Trophoblast cell (in vitro differentiated cells and primary cell): ENCODE data around the gene CCDC18.

Experiments
- DNase-seq, 2 donors: peaks; one replicate each; pipeline ENCODE4 v3.0.0-alpha.2; 2016
- H2AFZ ChIP-seq: 2 replicates; pipeline ENCODE4 v1.6.1; 2013; ENCODE audit warnings: low read length, moderate library complexity, mild to moderate bottlenecking; ENCODE audit not compliant: insufficient read depth, poor library complexity
- H2AK5ac ChIP-seq: 2 replicates; pipeline ENCODE4 v1.6.1; 2013; ENCODE audit warnings: mild to moderate bottlenecking, low read length
- H2BK120ac ChIP-seq: 2 replicates; pipeline ENCODE4 v1.6.1; 2013; ENCODE audit warnings: low read length, mild to moderate bottlenecking, moderate library complexity; ENCODE audit not compliant: insufficient read depth, poor library complexity
- H2BK12ac ChIP-seq: 2 replicates; pipeline ENCODE4 v1.6.1; 2013; ENCODE audit warnings: mild to moderate bottlenecking, low read length, moderate library complexity
- H2BK5ac ChIP-seq: 2 replicates; pipeline ENCODE4 v1.6.1; 2013; ENCODE audit warnings: low read length, low read depth, moderate library complexity, mild to moderate bottlenecking; ENCODE audit not compliant: poor library complexity
- H3K14ac ChIP-seq: 2 replicates; pipeline ENCODE4 v1.6.1; 2013; ENCODE audit warnings: mild to moderate bottlenecking, low read length
- H3K18ac ChIP-seq: 2 replicates; pipeline ENCODE4 v1.6.1; 2013; ENCODE audit warnings: mild to moderate bottlenecking, low read length
- H3K23ac ChIP-seq: 2 replicates; pipeline ENCODE4 v1.6.1; 2013; ENCODE audit warnings: low read length
- H3K27ac ChIP-seq: 2 replicates; pipeline ENCODE4 v1.5.1; 2013; ENCODE audit warnings: low read depth, mild to moderate bottlenecking, inconsistent platforms, low read length, moderate library complexity
- H3K27me3 ChIP-seq: 2 replicates; pipeline ENCODE4 v1.6.1; 2013; ENCODE audit warnings: inconsistent platforms, mild to moderate bottlenecking, low read length, moderate library complexity; ENCODE audit not compliant: insufficient read depth
- H3K36me3 ChIP-seq, 2 experiments: 1 replicate in 1 of 2; 2 replicates in 1 of 2; pipeline ENCODE4 v1.6.1; 2013; ENCODE audit warnings: low read length in 2 of 2, mild to moderate bottlenecking in 2 of 2, moderate library complexity in 1 of 2; ENCODE audit not compliant: insufficient read depth in 2 of 2, control insufficient read depth in 1 of 2
- H3K4ac ChIP-seq: 2 replicates; pipeline ENCODE4 v1.6.1; 2013; ENCODE audit warnings: low read depth, mild to moderate bottlenecking, low read length, moderate library complexity
- H3K4me1 ChIP-seq, 2 experiments: 1 replicate in 1 of 2; 2 replicates in 1 of 2; pipeline ENCODE4 v1.6.1; 2013; ENCODE audit warnings: low read length in 2 of 2, mild to moderate bottlenecking in 2 of 2, moderate library complexity in 1 of 2; ENCODE audit not compliant: insufficient read depth in 2 of 2, control insufficient read depth in 1 of 2
- H3K4me2 ChIP-seq: 2 replicates; pipeline ENCODE4 v1.6.1; 2013; ENCODE audit warnings: inconsistent platforms, mild to moderate bottlenecking, low read length, moderate library complexity
- H3K4me3 ChIP-seq: 2 replicates; pipeline ENCODE4 v1.5.1; 2013; ENCODE audit warnings: mild to moderate bottlenecking, low read depth, low read length, inconsistent platforms
- H3K79me1 ChIP-seq: one replicate; pipeline ENCODE4 v1.6.1; 2013; ENCODE audit warnings: low read length
- H3K79me2 ChIP-seq: 2 replicates; pipeline ENCODE4 v1.6.1; 2013; ENCODE audit warnings: low read length, mild to moderate bottlenecking; ENCODE audit not compliant: control insufficient read depth, insufficient read depth, poor library complexity
- H3K9ac ChIP-seq: 2 replicates; pipeline ENCODE4 v1.6.1; 2013; ENCODE audit warnings: mild to moderate bottlenecking, low read length
- H3K9me3 ChIP-seq: 2 replicates; pipeline ENCODE4 v1.6.1; 2013; ENCODE audit warnings: low read depth, mild to moderate bottlenecking, control low read depth, inconsistent platforms, low read length; ENCODE audit not compliant: insufficient read depth
- H4K12ac ChIP-seq: 2 replicates; pipeline ENCODE4 v1.6.1; 2013; ENCODE audit warnings: low read depth, mild to moderate bottlenecking, low read length, moderate library complexity
- H4K8ac ChIP-seq: 2 replicates; pipeline ENCODE4 v1.6.1; 2013; ENCODE audit warnings: low read depth, mild to moderate bottlenecking, low read length, moderate library complexity
- H4K91ac ChIP-seq: one replicate; pipeline ENCODE4 v1.6.1; 2013; ENCODE audit warnings: low read depth, mild to moderate bottlenecking, low read length, moderate library complexity
- WGBS: extraction: QIAGEN DNeasy Blood & Tissue Kit; methylation state at CpG from one replicate; pipeline ENCODE4 v1.1.7; 2013; ENCODE audit warnings: missing lambda C conversion rate; ENCODE audit not compliant: insufficient read length, insufficient coverage; ENCODE audit errors: extremely low coverage; 5-methylcytosine and 5-hydroxymethylcytosine counted together

Gene CCDC18

GRCh38 chr1:93205892-93206566 is 25.5 kb downstream of the CCDC18 start:
- H3K9ac ChIP-seq: no peak overlapping the region

GRCh38 chr1:93206567-93206954 is 26.0 kb downstream of the CCDC18 start:
- no peak overlapping the region for H3K18ac ChIP-seq
- no peak overlapping the region for H3K4ac ChIP-seq
- H4K8ac ChIP-seq: no peak overlapping the region
- H3K23ac ChIP-seq: no peak overlapping the region
- no peak overlapping the region for H3K27ac ChIP-seq
- no peak overlapping the region for H2BK5ac ChIP-seq
- H3K4me1 ChIP-seq: no peaks in the 10 kb centered on the region
- H3K79me1 ChIP-seq: no peaks in the 10 kb centered on the region
- no peak overlapping the region for H2AK5ac ChIP-seq
- no peak overlapping the region for H3K9ac ChIP-seq
- H3K4me2 ChIP-seq: no peak overlapping the region
- H4K12ac ChIP-seq: no peak overlapping the region
- H3K9me3 ChIP-seq: no peaks in the 10 kb centered on the region
- no peak overlapping the region for H3K4me3 ChIP-seq
- no peaks in the 10 kb centered on the region for H3K27me3 ChIP-seq
- H2AFZ ChIP-seq: no peak overlapping the region
- H3K14ac ChIP-seq: no peak overlapping the region
- no peak overlapping the region for H2BK12ac ChIP-seq
- H4K91ac ChIP-seq: no peak overlapping the region
- H3K79me2 ChIP-seq: no peaks in the 10 kb centered on the region
- DNase-seq: no peak
- H2BK120ac ChIP-seq: no peak overlapping the region
- H3K36me3 ChIP-seq: peaks cover 1 to 5% of the 10 kb centered on the region in 2 experiments

More at GRCh38 chr1:93205892-93206566, 25.5 kb downstream of the CCDC18 start:
- no peak overlapping the region for H3K4me3 ChIP-seq
- no peak overlapping the region for H2BK120ac ChIP-seq
- no peak overlapping the region for H3K4ac ChIP-seq
- no peak overlapping the region for H4K91ac ChIP-seq
- H2AFZ ChIP-seq: no peak overlapping the region
- H3K79me2 ChIP-seq: no peaks in the 10 kb centered on the region
- peaks cover 1 to 5% of the 10 kb centered on the region in 2 experiments for H3K36me3 ChIP-seq
- H2AK5ac ChIP-seq: no peak overlapping the region
- no peak overlapping the region for H3K18ac ChIP-seq
- H3K27me3 ChIP-seq: no peaks in the 10 kb centered on the region
- DNase-seq: no peak
- no peak overlapping the region for H4K12ac ChIP-seq
- H3K14ac ChIP-seq: no peak overlapping the region
- H3K4me2 ChIP-seq: no peak overlapping the region
- no peak overlapping the region for H3K23ac ChIP-seq
- H3K4me1 ChIP-seq: no peaks in the 10 kb centered on the region
- no peak overlapping the region for H4K8ac ChIP-seq
- WGBS: no CpG with 5 or more reads among the region's 6 CpGs
- no peak overlapping the region for H3K27ac ChIP-seq
- H2BK12ac ChIP-seq: no peak overlapping the region
- no peak overlapping the region for H2BK5ac ChIP-seq
- no peaks in the 10 kb centered on the region for H3K9me3 ChIP-seq
- H3K79me1 ChIP-seq: no peaks in the 10 kb centered on the region

GRCh38 chr1:93207211-93207610 is 26.7 kb downstream of the CCDC18 start:
- Histone ChIP-seq H3K4me3 (no peak overlapping the region), H3K36me3 (peaks cover 1 to 5% of the 10 kb centered on the region in 2 experiments), H3K23ac (no peak overlapping the region), H2BK5ac (no peak overlapping the region), H3K27ac (no peak overlapping the region), H4K12ac (no peak overlapping the region), H3K9ac (no peak overlapping the region), H3K4ac (no peak overlapping the region), H3K79me1 (no peaks in the 10 kb centered on the region), H2BK120ac (no peak overlapping the region), H3K14ac (no peak overlapping the region), H3K4me1 (no peaks in the 10 kb centered on the region), H3K79me2 (no peaks in the 10 kb centered on the region), H3K4me2 (no peak overlapping the region), H4K8ac (no peak overlapping the region), H3K9me3 (no peaks in the 10 kb centered on the region), H2AFZ (no peak overlapping the region), H2AK5ac (no peak overlapping the region), H4K91ac (no peak overlapping the region), H2BK12ac (no peak overlapping the region), H3K18ac (no peak overlapping the region), H3K27me3 (no peaks in the 10 kb centered on the region)
- no peak for DNase-seq
- no CpG with 5 or more reads among the region's 5 CpGs for WGBS

DNA sequence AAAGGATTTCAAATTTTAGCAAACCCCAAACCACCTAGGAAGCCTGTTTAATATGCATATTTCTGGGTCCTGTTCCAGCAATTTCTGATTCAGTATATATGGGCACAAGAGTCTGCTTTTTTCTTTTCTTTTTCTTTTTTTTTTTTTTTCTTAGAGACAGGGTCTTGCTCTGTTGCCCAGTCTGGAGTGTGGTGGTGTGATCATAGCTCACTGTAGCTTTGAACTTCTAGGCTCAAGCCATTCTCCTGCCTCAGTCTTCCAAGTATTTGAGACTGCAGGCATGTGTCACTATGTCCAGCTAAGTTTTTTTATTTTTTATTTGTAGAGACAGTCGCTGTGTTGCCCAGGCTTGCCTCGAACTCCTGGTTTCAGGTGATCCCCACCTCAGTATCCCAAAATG is 34.8 kb downstream of the CCDC18 start:
- Histone ChIP-seq H4K91ac (no peak overlapping the region), H3K4me3 (no peak overlapping the region), H4K8ac (no peak overlapping the region), H2AK5ac (no peak overlapping the region), H2BK120ac (no peak overlapping the region), H3K4ac (no peak overlapping the region), H3K4me1 (no peaks in the 10 kb centered on the region), H3K14ac (no peak overlapping the region), H3K79me1 (no peaks in the 10 kb centered on the region), H4K12ac (no peak overlapping the region), H3K9ac (no peak overlapping the region), H3K9me3 (no peaks in the 10 kb centered on the region), H2AFZ (no peak overlapping the region), H3K4me2 (no peak overlapping the region), H3K36me3 (peaks cover 5 to 6% of the 10 kb centered on the region in 2 experiments), H2BK5ac (no peak overlapping the region), H3K27ac (no peak overlapping the region), H3K27me3 (no peaks in the 10 kb centered on the region), H2BK12ac (no peak overlapping the region), H3K79me2 (no peaks in the 10 kb centered on the region), H3K18ac (no peak overlapping the region), H3K23ac (no peak overlapping the region)
- no CpG with 5 or more reads among the region's 2 CpGs for WGBS
- DNase-seq: no peak
